HG02759 (cell line): Measurements from ENCODE around the gene ZSWIM8.

ENCODE experiments used
- ATAC-seq: cut with Tn5 transposase; IDR thresholded peaks from one replicate; pipeline ENCODE4 v1.9.1; 2021; ENCODE audit warnings: mild to moderate bottlenecking, moderate library complexity; ENCODE audit not compliant: unreplicated experiment

Gene ZSWIM8

DNA sequence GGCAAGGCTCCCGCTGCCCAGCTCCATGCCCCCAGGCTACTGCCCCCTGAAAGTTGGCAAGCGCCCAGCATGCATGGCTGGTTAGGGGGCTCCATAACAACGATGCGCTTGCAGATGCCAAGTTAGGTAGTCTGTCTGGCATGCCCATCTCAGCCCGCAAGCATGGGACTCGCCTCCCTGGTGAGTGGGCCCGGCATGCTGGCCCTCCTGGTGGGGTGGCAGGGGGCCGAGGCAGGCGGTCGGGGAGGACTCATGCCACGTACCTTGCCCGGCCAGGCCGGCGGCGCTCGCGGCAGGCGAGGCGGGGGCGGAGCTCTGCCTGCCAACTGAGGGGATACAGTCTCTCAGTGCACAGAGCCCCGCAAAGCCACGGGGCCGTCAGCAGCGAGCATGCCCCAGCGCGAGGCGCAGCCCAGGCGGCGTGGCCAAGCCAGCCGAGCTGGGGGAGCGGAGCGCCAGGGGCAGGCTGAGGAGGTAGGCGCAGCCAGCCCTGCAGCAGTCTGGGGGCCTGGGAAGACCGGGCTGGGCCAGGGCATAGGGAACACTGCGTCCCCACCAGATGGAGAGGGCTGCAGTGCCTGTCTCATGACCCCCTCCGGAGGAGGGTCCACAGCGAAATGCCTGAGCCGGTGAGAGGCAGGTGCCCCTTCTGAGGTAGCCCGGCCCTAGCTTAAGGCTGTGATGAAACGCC is 54.0 kb downstream of the ZSWIM8 start:
- no peak for ATAC-seq

- ATAC-seq, result no peak
Observed at GRCh38 chr10:73840056-73840402, 54.6 kb downstream of the ZSWIM8 start.

GRCh38 chr10:73840403-73841060 is 55.1 kb downstream of the ZSWIM8 start:
- no peak for ATAC-seq

GRCh38 chr10:73841061-73841421 is 55.6 kb downstream of the ZSWIM8 start:
- ATAC-seq, result no peak

- no peak for ATAC-seq
Observed at GRCh38 chr10:73841526-73842285, 56.3 kb downstream of the ZSWIM8 start.

DNA sequence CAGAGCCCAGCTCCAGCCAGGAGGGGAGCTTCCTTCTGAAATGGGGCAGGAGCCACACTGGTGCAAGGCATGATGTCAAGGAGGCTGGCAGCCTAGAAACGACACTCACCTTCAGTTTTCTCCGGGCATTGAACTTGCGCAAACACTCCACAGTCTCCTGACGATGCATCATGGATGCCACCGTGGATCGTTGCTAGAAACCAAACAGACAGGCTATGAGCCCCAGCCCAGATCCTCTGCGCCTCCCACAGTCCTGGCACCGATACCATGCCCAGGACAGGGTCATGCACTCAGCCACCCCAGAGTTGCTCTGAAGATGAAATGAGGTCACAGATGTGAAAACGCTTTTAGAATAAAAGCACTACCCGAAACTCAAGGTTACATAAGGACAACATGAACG is 56.9 kb downstream of the ZSWIM8 start:
- no peak for ATAC-seq

- no peak for ATAC-seq
Observed at GRCh38 chr10:73843261-73843660, 57.9 kb downstream of the ZSWIM8 start.

DNA sequence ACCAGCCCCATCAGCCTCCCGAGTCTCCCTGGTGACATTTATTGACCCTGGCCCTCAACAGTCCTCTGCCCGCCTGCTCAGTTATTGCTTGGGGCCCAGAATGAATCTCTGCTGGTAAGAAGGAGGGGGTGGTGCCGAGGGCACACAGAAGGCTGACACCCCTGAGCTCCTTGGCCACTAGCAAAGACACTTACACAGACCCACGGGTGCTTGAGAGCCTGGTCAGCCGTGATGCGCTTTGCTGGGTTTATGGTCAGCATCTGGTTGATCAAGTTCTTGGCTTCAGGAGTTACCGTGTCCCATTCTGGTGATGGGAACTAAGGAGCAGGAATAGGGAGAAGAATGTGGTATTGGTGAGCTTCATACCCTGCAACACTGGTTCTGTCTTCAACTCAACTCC is 61.6 kb downstream of the ZSWIM8 start:
- no peak for ATAC-seq

DNA sequence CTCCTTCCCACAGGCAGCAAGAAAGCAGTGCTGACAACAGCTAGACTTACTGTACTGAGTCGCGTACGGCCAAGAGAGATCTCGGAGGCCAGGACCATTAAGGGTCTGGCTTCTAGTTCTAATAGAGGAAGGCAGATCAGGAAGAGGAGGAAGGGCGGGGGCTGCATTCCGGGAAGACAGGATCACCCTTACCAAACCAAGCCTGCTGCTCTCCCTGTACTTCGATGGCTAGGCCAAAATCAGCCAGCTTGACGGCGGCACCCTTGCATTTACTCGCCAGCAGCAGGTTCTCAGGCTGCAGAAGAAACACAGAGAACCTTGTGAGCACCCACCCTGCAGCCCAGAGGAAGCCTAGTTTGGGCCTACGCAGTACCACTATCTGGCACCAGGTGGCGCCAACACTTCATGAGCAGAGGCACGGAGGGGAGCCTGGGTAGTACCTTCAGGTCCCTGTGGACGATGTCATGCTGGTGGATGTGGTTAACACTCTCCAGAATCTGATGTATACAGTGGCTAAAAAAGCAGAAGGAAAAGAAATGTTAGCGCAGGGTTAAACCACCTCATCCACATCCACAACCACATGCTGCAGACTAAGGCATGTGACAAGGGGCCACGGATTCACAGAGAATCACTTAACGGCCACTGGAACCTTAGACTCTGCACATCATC is 63.5 kb downstream of the ZSWIM8 start:
- peak; percentile 94 for ATAC-seq

GRCh38 chr10:73850211-73850610 is 64.8 kb downstream of the ZSWIM8 start:
- ATAC-seq, result no peak

- ATAC-seq, result no peak
Observed at GRCh38 chr10:73850863-73851461, 65.6 kb downstream of the ZSWIM8 start.
